WTC11 (cell line): ENCODE results near the gene MAPRE2. TPM values are rescaled to one million over a fixed set of nuclear protein-coding genes. Genes with fewer than 3 reads are reported as not detected.

ENCODE experiments used
- ATAC-seq: fragments of 200-7000 bp; cut with Tn5 transposase; 2 replicates; pipeline ENCODE4 v1.10.0; 2021; ENCODE audit warnings: mild to moderate bottlenecking, moderate library complexity
- CTCF ChIA-PET: fragments of 300-600 bp; sonication (Branson Sonifier 250); formaldehyde crosslinking; loops from one replicate; lab custom pipeline; 2021; ENCODE audit warnings: antibody characterized with exemption; lab: Charles Lee
- POLR2A ChIA-PET: fragments of 350-600 bp; sonication (Branson Sonifier 250); formaldehyde crosslinking; loops from one replicate; lab custom pipeline; 2021; ENCODE audit warnings: antibody characterized with exemption; lab: Charles Lee
- DNase-seq: peaks from one replicate; pipeline ENCODE4 v3.0.0; 2021; ENCODE audit warnings: low spot score
- H3K27ac Mint-ChIP-seq: 2 replicates; pipeline ENCODE4 v1.8.0; 2021; ENCODE audit warnings: mixed read lengths
- H3K27me3 Mint-ChIP-seq: 2 replicates; pipeline ENCODE4 v1.8.0; 2021; ENCODE audit warnings: low read depth, mild to moderate bottlenecking, moderate library complexity, mixed read lengths
- H3K36me3 Mint-ChIP-seq: 2 replicates; pipeline ENCODE4 v1.8.0; 2021; ENCODE audit warnings: mixed read lengths
- H3K4me1 Mint-ChIP-seq: 2 replicates; pipeline ENCODE4 v1.8.0; 2022; ENCODE audit warnings: mixed read lengths
- H3K4me3 Mint-ChIP-seq: 2 replicates; pipeline ENCODE4 v1.8.0; 2021; ENCODE audit warnings: mild to moderate bottlenecking, moderate library complexity, mixed read lengths
- H3K9me3 Mint-ChIP-seq: 2 replicates; pipeline ENCODE4 v1.8.0; 2021; ENCODE audit warnings: mixed read lengths
- ARID4B ChIP-seq: sonication (generic); formaldehyde crosslinking; IDR thresholded peaks from 2 replicates; pipeline ENCODE4 v1.8.0; 2023; ENCODE audit warnings: missing genetic modification reagents, mild to moderate bottlenecking, borderline replicate concordance
- CTCF ChIP-seq: fragments of 200-600 bp; IDR thresholded peaks from 2 replicates; pipeline ENCODE4 v1.8.0; 2022; ENCODE audit warnings: antibody characterized with exemption
- ETV6 ChIP-seq: sonication (generic); formaldehyde crosslinking; IDR thresholded peaks from 2 replicates; pipeline ENCODE4 v1.8.1; 2022; ENCODE audit warnings: mild to moderate bottlenecking, missing genetic modification reagents
- FOXP1 ChIP-seq: sonication (generic); formaldehyde crosslinking; IDR thresholded peaks from 2 replicates; pipeline ENCODE4 v1.8.0; 2022; ENCODE audit warnings: missing genetic modification reagents, mild to moderate bottlenecking, moderate library complexity, borderline replicate concordance
- GTF2I ChIP-seq: fragments of 250-450 bp; sonication (Bioruptor Pico); conservative IDR thresholded peaks from 2 replicates; pipeline ENCODE4 v1.4.0; 2021; ENCODE audit warnings: mild to moderate bottlenecking
- JAZF1 ChIP-seq: fragments of 250-450 bp; sonication (Bioruptor Pico); IDR thresholded peaks from 2 replicates; pipeline ENCODE4 v1.9.0; 2021; ENCODE audit warnings: moderate library complexity, mild to moderate bottlenecking, inconsistent platforms
- MLX ChIP-seq: sonication (generic); formaldehyde crosslinking; IDR thresholded peaks from 2 replicates; pipeline ENCODE4 v1.8.1; 2023; ENCODE audit warnings: mild to moderate bottlenecking, missing genetic modification reagents, moderate library complexity
- MXD4 ChIP-seq: fragments of 250-450 bp; sonication (Bioruptor Pico); IDR thresholded peaks from 2 replicates; pipeline ENCODE4 v1.8.0; 2021; ENCODE audit warnings: mild to moderate bottlenecking, moderate library complexity, borderline replicate concordance
- MYBL2 ChIP-seq: sonication (generic); formaldehyde crosslinking; IDR thresholded peaks from 2 replicates; pipeline ENCODE4 v1.8.1; 2023; ENCODE audit warnings: mild to moderate bottlenecking, moderate library complexity, missing genetic modification reagents
- NR1H2 ChIP-seq: sonication (generic); formaldehyde crosslinking; IDR thresholded peaks from 2 replicates; pipeline ENCODE4 v1.9.0; 2021; ENCODE audit warnings: mild to moderate bottlenecking, moderate library complexity, missing genetic modification reagents
- SOX15 ChIP-seq: fragments of 250-450 bp; sonication (Bioruptor Pico); IDR thresholded peaks from 2 replicates; pipeline ENCODE4 v1.9.0; 2021; ENCODE audit warnings: mild to moderate bottlenecking
- USF1 ChIP-seq: sonication (generic); formaldehyde crosslinking; IDR thresholded peaks from 2 replicates; pipeline ENCODE4 v1.8.0; 2022; ENCODE audit warnings: mild to moderate bottlenecking, missing genetic modification reagents
- ZNF232 ChIP-seq: sonication (generic); formaldehyde crosslinking; IDR thresholded peaks from 2 replicates; pipeline ENCODE4 v1.8.0; 2022; ENCODE audit warnings: mild to moderate bottlenecking, missing genetic modification reagents
- ZNF416 ChIP-seq: fragments of 250-450 bp; sonication (Bioruptor Pico); IDR thresholded peaks from 2 replicates; pipeline ENCODE4 v1.9.0; 2021; ENCODE audit warnings: mild to moderate bottlenecking, inconsistent platforms
- ZNF425 ChIP-seq: fragments of 250-450 bp; sonication (Bioruptor Pico); conservative IDR thresholded peaks from 2 replicates; pipeline ENCODE4 v1.9.0; 2021; ENCODE audit warnings: mild to moderate bottlenecking
- ZSCAN18 ChIP-seq: fragments of 250-450 bp; sonication (Bioruptor Pico); IDR thresholded peaks from 2 replicates; pipeline ENCODE4 v2.1.2; 2022; ENCODE audit warnings: mild to moderate bottlenecking, moderate library complexity
- total RNA-seq: library from RNA; stranded (reverse); gene quantifications from 3 replicates; pipeline ENCODE4 v1.2.3, GENCODE V29; 2021

MAPRE2 gene
- total RNA-seq, 1 experiment from 2014 or later = 20.4 TPM

GRCh38 chr18:35136248-35136647 lies 95.0 kb downstream of the MAPRE2 start:
- Mint-ChIP-seq H3K36me3 (peaks cover 5% of the 10 kb centered on the region; the same call in 1 of the 2 replicates), H3K27ac (no peak overlapping the region), H3K27me3 (no peaks in the 10 kb centered on the region), H3K4me1 (peaks cover 26% of the 10 kb centered on the region), H3K4me3 (no peak overlapping the region), H3K9me3 (no peaks in the 10 kb centered on the region)
- no peak for DNase-seq
- no peak for TF ChIP-seq NR1H2 (CRISPR knock-in tag)
- TF ChIP-seq ZSCAN18 (CRISPR knock-in tag) = no peak
- TF ChIP-seq MLX = no peak
- TF ChIP-seq USF1 (CRISPR knock-in tag) = no peak
- TF ChIP-seq ZNF232 = no peak
- TF ChIP-seq GTF2I (CRISPR knock-in tag) = no peak
- TF ChIP-seq ZNF416 = no peak
- no peak for TF ChIP-seq SOX15 (CRISPR knock-in tag)
- no peak for TF ChIP-seq CTCF
- TF ChIP-seq MXD4 (CRISPR knock-in tag) = no peak
- no peak for TF ChIP-seq ETV6 (CRISPR knock-in tag)
- TF ChIP-seq ZNF425 (CRISPR knock-in tag) = no peak
- TF ChIP-seq FOXP1 (CRISPR knock-in tag) = no peak
- TF ChIP-seq MYBL2 (CRISPR knock-in tag) = no peak
- TF ChIP-seq JAZF1 (CRISPR knock-in tag) = no peak
- TF ChIP-seq ARID4B (CRISPR knock-in tag) = no peak
- CTCF ChIA-PET = interaction anchor here (1.8 to 1.9 kb wide), 2 partner anchors 7 to 9 kb away, joined by 5 to 7 read pairs; no protein-coding TSS in a partner anchor
- ATAC-seq = no peak
- POLR2A ChIA-PET = no interaction called here
